ENCODE measurements around the gene ENDOV. TPM values are rescaled to one million over a fixed set of nuclear protein-coding genes. Genes with fewer than 3 reads are reported as not detected.

Gene ENDOV
- polyA plus RNA-seq, 1 experiment: 18.1 TPM

GRCh38 chr17:80372922-80373570, 41.9 kb upstream of the ENDOV start:
- no peaks in the 10 kb centered on the region for H3K27me3 ChIP-seq (ENCODE audit: control insufficient read depth, insufficient read depth, low read length)
- DNase-seq (ENCODE audit: low read depth, low spot score): no peak
- ChIA-PET CTCF (no interaction called here), POLR2A (interaction anchor here (0.6 kb wide), 1 partner anchor 279 kb away, joined by 3 read pairs; no protein-coding TSS in a partner anchor)
- H3K9me3 ChIP-seq (ENCODE audit: control insufficient read depth, insufficient read depth, low read length): no peaks in the 10 kb centered on the region; the same call in 1 of the 2 replicates
- TF ChIP-seq CTCF (IDR thresholded peaks at IDR 0.05; ENCODE audit: low read depth, low read length): no peak
- no peak overlapping the region for H3K4me3 ChIP-seq (ENCODE audit: low read depth, low read length)
- no peak overlapping the region for H3K27ac ChIP-seq (ENCODE audit: low read depth, low read length)

- no peak for TF ChIP-seq CTCF (IDR thresholded peaks at IDR 0.05; ENCODE audit: low read depth, low read length)
- no peaks in the 10 kb centered on the region for H3K27me3 ChIP-seq (ENCODE audit: control insufficient read depth, insufficient read depth, low read length)
Measured at GRCh38 chr17:80374039-80374731, 40.8 kb upstream of the ENDOV start.

GRCh38 chr17:80374732-80375585, 40.0 kb upstream of the ENDOV start:
- Histone ChIP-seq H3K27ac (ENCODE audit: low read depth, low read length) (no peak overlapping the region), H3K27me3 (ENCODE audit: control insufficient read depth, insufficient read depth, low read length) (no peaks in the 10 kb centered on the region), H3K9me3 (ENCODE audit: control insufficient read depth, insufficient read depth, low read length) (no peaks in the 10 kb centered on the region; the same call in 1 of the 2 replicates), H3K4me3 (ENCODE audit: low read depth, low read length) (no peak overlapping the region)
- no peak for TF ChIP-seq CTCF (IDR thresholded peaks at IDR 0.05; ENCODE audit: low read depth, low read length)
- CTCF ChIA-PET: no interaction called here
- no peak for DNase-seq (ENCODE audit: low read depth, low spot score)
- POLR2A ChIA-PET: no interaction called here

More at GRCh38 chr17:80374039-80374731, 40.8 kb upstream of the ENDOV start:
- no peak for DNase-seq (ENCODE audit: low read depth, low spot score)
- no peaks in the 10 kb centered on the region; the same call in 1 of the 2 replicates for H3K9me3 ChIP-seq (ENCODE audit: control insufficient read depth, insufficient read depth, low read length)
- no peak overlapping the region for H3K27ac ChIP-seq (ENCODE audit: low read depth, low read length)
- no peak overlapping the region for H3K4me3 ChIP-seq (ENCODE audit: low read depth, low read length)
- POLR2A ChIA-PET: interaction anchor here (0.6 kb wide), 1 partner anchor 18 kb away, joined by 9 read pairs; no protein-coding TSS in a partner anchor
- CTCF ChIA-PET: no interaction called here

GRCh38 chr17:80376531-80376930, 38.4 kb upstream of the ENDOV start:
- Histone ChIP-seq H3K27ac (ENCODE audit: low read depth, low read length) (no peak overlapping the region), H3K27me3 (ENCODE audit: control insufficient read depth, insufficient read depth, low read length) (no peaks in the 10 kb centered on the region), H3K4me3 (ENCODE audit: low read depth, low read length) (no peak overlapping the region), H3K9me3 (ENCODE audit: control insufficient read depth, insufficient read depth, low read length) (no peaks in the 10 kb centered on the region; the same call in 1 of the 2 replicates)
- CTCF ChIA-PET: interaction anchor here (0.7 kb wide), 1 partner anchor 51 kb away, joined by 4 read pairs; no protein-coding TSS in a partner anchor
- no peak for DNase-seq (ENCODE audit: low read depth, low spot score)
- TF ChIP-seq CTCF (IDR thresholded peaks at IDR 0.05; ENCODE audit: low read depth, low read length): no peak
- POLR2A ChIA-PET: no interaction called here

Measured in AG04450 (cell line).